Measurements from ENCODE around the gene DMD. TPM values are rescaled to one million over a fixed set of nuclear protein-coding genes. Genes with fewer than 3 reads are reported as not detected.

Gene DMD
- total and polyA plus RNA-seq, 2 of the 13 experiments (the other 11 are each of a cell fraction or from before 2014, with no cell fraction given), result 17.6 to 25.9 TPM

GRCh38 chrX:31371956-31372355, 1839.4 kb downstream of the DMD start:
- ChIA-PET POLR2A (no interaction called here), CTCF (ENCODE audit: low intra/inter-chr PET ratio, low total read pairs) (no interaction called here)
- Histone ChIP-seq H3K27me3 (ENCODE audit: control insufficient read depth in 1 of 2, insufficient read depth in 2 of 2, low read length in 2 of 2) (no peaks in the 10 kb centered on the region), H3K4me1 (ENCODE audit: insufficient read depth, low read length) (no peaks in the 10 kb centered on the region), H3K36me3 (replicated peaks in 1 of 2; ENCODE audit: control insufficient read depth in 1 of 2, insufficient read depth in 2 of 2, low read length in 2 of 2) (no peaks in the 10 kb centered on the region), H2AFZ (ENCODE audit: low read length) (no peak overlapping the region), H4K20me1 (ENCODE audit: insufficient read depth, low read length) (no peaks in the 10 kb centered on the region), H3K9ac (ENCODE audit: insufficient read depth, low read depth, low read length) (no peak overlapping the region), H3K27ac (ENCODE audit: extremely low read length, insufficient read depth, low read length) (no peak overlapping the region), H3K4me2 (ENCODE audit: low read depth, low read length) (no peak overlapping the region), H3K4me3 (replicated peaks in 1 of 3; ENCODE audit: insufficient read depth in 1 of 3, low read depth in 2 of 3, low read length in 3 of 3) (no peak overlapping the region), H3K9me3 (ENCODE audit: low read length) (no peaks in the 10 kb centered on the region), H3K79me2 (ENCODE audit: insufficient read depth, low read length) (no peaks in the 10 kb centered on the region)
- in situ Hi-C loops (cut with HindIII; ENCODE audit: extremely low pct_ligation_motif_present, low pct_unique_long_range_greater_than_20kb), result no loop called here
- TF ChIP-seq MED1 (CRISPR knock-in tag; IDR thresholded peaks at IDR 0.05) (no peak), ARID5B (CRISPR knock-in tag; IDR thresholded peaks at IDR 0.05) (no peak), PLRG1 (conservative IDR thresholded peaks at IDR 0.05) (no peak), PHB2 (IDR thresholded peaks at IDR 0.05; ENCODE audit: partially characterized antibody) (no peak), CERS6 (CRISPR knock-in tag; IDR thresholded peaks at IDR 0.05) (no peak), ZNF232 (CRISPR knock-in tag; IDR thresholded peaks at IDR 0.05; ENCODE audit: borderline replicate concordance) (no peak), ZNF788 (CRISPR knock-in tag; IDR thresholded peaks at IDR 0.05; ENCODE audit: borderline replicate concordance) (no peak), NFE2 (CRISPR knock-in tag; IDR thresholded peaks at IDR 0.05) (no peak), NFYB (CRISPR knock-in tag; IDR thresholded peaks at IDR 0.05) (no peak), ZNF746 (CRISPR knock-in tag; IDR thresholded peaks at IDR 0.05) (no peak), IKZF5 (CRISPR knock-in tag; IDR thresholded peaks at IDR 0.05) (no peak), SYNCRIP (IDR thresholded peaks at IDR 0.05; ENCODE audit: insufficient read depth, low read depth, low read length) (no peak), ZNF629 (CRISPR knock-in tag; conservative IDR thresholded peaks at IDR 0.05) (no peak), ZNF333 (CRISPR knock-in tag; IDR thresholded peaks at IDR 0.05; ENCODE audit: borderline replicate concordance) (no peak), KLF9 (CRISPR knock-in tag; IDR thresholded peaks at IDR 0.05; ENCODE audit: low read depth) (no peak), U2AF1 (optimal IDR thresholded peaks at IDR 0.05; ENCODE audit: low read depth, low read length) (no peak), YY1 (IDR thresholded peaks at IDR 0.05; ENCODE audit: insufficient read depth, insufficient replicate concordance, low read depth, low read length) (no peak)
- 60% methylated on average over 4 of the region's 5 CpGs for WGBS (ENCODE audit: low lambda C conversion rate)
- FAIRE-seq (no peak), ATAC-seq (no peak), DNase-seq (ENCODE audit: low spot score) (no peak)
- intact Hi-C loops (cut with micrococcal nuclease; ENCODE audit: unreplicated experiment), result no loop called here
- no TSS peak for BruUV-seq (replicated peaks)

Data from HepG2 (cell line).